Coronary artery (tissue), 2 donors: ENCODE measurements around the gene PIAS1.
"Not testable (repeated sequence)": the region's sequence is repeated elsewhere in the genome, so short reads cannot be mapped to it uniquely, and the experiment has no call there.

Experiments used
- DNase-seq: peaks from one replicate; pipeline ENCODE4 v3.0.0-alpha.2; 2017; ENCODE audit warnings: low spot score
- H3K27ac ChIP-seq, 2 donors: fragments of 200-600 bp; sonication (generic); one replicate each; pipeline ENCODE4 v1.5.1; 2016 to 2019
- H3K4me3 ChIP-seq: fragments of 200-600 bp; sonication (generic); 2 replicates; pipeline ENCODE4 v1.5.1; 2016; ENCODE audit warnings: mild to moderate bottlenecking, moderate library complexity
- CTCF ChIP-seq: fragments of 200-600 bp; sonication (generic); IDR thresholded peaks from one replicate; pipeline ENCODE4 v1.5.1; 2019; ENCODE audit warnings: antibody characterized with exemption

PIAS1 gene

GRCh38 chr15:68220489-68220888 is 166.4 kb downstream of the PIAS1 start:
- no peak overlapping the region for H3K27ac ChIP-seq
- peak; percentile 28 for DNase-seq
- no peak for TF ChIP-seq CTCF
- H3K4me3 ChIP-seq: no peak overlapping the region

GRCh38 chr15:68220967-68221366 is 166.9 kb downstream of the PIAS1 start:
- Histone ChIP-seq H3K27ac (no peak overlapping the region), H3K4me3 (no peak overlapping the region)
- DNase-seq: no peak
- TF ChIP-seq CTCF: no peak

DNA sequence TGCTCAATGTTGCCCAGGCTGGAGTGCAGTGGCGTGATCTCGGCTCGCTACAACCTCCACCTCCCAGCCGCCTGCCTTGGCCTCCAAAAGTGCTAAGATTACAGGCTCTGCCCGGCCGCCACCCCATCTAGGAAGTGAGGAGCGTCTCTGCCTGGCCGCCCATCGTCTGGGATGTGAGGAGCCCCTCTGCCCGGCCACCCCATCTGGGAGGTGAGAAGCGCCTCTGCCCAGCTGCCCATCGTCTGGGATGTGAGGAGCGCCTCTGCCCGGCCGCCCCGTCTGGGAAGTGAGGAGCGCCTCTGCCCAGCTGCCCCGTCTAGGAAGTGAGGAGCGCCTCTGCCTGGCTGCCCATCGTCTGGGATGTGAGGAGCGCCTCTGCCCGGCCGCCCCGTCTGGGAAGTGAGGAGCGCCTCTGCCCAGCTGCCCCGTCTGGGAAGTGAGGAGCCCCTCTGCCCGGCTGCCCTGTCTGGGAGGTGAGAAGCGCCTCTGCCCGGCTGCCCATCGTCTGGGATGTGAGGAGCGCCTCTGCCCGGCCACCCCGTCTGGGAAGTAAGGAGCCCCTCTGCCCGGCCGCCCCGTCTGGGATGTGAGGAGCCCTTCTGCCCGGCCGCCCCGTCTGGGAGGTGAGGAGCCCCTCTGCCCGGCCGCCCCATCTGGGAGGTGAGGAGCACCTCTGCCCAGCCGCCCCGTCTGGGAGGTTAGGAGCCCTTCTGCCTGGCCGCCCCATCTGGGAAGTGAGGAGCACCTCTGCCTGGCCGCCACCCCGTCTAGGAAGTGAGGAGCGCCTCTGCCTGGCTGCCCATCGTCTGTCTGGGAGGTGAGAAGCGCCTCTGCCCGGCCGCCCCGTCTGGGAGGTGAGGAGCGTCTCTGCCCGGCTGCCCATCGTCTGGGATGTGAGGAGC is 167.7 kb downstream of the PIAS1 start:
- peak; percentile 49 for DNase-seq
- not testable (repeated sequence) for H3K27ac ChIP-seq, H3K4me3 ChIP-seq

DNA sequence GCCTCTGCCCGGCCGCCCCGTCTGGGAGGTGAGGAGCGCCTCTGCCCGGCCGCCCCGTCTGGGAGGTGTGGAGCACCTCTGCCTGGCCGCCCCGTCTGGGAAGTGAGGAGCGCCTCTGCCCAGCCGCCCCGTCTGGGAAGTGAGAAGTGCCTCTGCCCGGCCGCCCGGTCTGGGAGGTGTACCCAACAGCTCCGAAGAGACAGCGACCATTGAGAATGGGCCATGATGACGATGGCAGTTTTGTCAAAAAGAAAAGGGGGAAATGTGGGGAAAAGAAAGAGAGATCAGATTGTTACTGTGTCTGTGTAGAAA is 168.3 kb downstream of the PIAS1 start:
- not testable (repeated sequence) for H3K27ac ChIP-seq, DNase-seq, H3K4me3 ChIP-seq

DNA sequence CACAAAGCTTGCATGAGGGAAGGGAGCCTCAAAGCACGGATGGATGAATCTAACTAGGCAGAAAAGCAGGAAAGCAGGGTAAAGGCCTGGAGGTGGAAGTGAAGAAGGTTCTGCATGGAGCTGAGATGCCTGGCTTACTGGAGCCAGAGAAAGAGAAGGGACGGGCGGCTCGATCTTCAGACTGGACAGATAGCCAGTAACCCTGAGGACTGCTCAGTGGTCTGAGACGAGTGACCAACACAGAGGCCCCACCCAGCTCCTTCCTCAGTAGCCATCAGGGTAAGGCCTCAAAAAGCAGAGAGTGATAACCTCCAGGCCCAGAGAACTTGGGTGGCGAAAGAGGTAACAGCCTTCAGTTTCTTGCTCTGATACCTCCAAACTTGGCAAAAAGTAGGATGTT is 169.1 kb downstream of the PIAS1 start:
- no peak for TF ChIP-seq CTCF
- no peak overlapping the region for H3K27ac ChIP-seq
- no peak overlapping the region for H3K4me3 ChIP-seq
- DNase-seq: no peak

- Histone ChIP-seq H3K27ac (no peak overlapping the region), H3K4me3 (no peak overlapping the region)
- DNase-seq: no peak
- no peak for TF ChIP-seq CTCF
These were observed 170.0 kb downstream of the PIAS1 start for GRCh38 chr15:68224108-68224507.

DNA sequence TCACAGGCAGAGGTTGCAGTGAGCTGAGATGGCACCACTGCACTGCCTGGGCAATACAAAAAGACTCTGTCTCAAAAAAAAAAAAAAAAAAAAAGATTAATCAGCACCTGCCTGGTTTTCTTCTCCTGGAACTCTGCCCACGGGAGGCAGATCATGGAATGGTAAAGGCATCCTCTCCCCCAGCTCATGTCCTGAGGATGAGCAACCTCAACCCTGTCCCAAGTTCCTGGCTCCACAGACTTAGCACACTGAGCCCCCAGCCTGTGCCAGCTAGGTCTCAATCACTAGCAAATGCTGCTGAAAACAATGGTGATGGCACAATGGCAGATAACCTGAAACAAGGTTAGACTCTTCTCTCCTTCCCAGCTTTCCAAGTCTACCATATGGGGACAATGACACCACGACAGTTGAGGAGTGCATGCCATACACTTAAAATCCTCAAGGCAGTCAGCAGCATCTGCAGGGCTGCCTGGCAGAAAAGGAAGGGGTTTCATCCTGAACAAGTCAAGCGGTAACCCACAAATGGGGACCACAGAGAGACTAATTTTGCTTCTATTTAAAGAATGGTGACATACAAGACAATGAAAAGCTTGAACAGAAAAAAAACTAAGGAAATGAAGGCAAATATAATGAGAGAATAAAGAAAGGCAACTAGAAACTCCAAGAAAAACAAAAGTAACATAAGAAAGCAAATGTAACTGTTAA is 170.6 kb downstream of the PIAS1 start:
- no peak overlapping the region for H3K4me3 ChIP-seq
- no peak for DNase-seq
- no peak overlapping the region for H3K27ac ChIP-seq
- TF ChIP-seq CTCF: no peak

DNA sequence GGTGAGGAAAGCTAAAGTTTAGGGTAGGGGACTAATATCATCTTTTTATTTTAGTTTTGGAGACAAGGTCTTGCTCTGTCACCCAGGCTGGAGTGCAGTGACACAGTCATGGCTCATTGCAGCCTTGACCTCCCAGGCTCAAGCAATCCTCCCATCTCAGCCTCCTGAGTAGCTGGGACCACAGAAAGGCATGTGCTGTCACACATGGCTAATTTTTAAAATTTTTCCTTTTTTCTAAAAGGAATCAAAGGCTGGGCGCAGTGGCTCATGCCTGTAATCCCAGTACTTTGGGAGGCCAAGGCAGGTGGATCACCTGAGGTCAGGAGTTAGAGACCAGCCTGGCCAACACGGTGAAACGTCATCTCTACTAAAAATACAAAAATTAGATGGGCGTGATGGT is 171.3 kb downstream of the PIAS1 start:
- H3K4me3 ChIP-seq, H3K27ac ChIP-seq, DNase-seq: not testable (repeated sequence)
